ENCODE measurements around the gene BEST2.

DNA sequence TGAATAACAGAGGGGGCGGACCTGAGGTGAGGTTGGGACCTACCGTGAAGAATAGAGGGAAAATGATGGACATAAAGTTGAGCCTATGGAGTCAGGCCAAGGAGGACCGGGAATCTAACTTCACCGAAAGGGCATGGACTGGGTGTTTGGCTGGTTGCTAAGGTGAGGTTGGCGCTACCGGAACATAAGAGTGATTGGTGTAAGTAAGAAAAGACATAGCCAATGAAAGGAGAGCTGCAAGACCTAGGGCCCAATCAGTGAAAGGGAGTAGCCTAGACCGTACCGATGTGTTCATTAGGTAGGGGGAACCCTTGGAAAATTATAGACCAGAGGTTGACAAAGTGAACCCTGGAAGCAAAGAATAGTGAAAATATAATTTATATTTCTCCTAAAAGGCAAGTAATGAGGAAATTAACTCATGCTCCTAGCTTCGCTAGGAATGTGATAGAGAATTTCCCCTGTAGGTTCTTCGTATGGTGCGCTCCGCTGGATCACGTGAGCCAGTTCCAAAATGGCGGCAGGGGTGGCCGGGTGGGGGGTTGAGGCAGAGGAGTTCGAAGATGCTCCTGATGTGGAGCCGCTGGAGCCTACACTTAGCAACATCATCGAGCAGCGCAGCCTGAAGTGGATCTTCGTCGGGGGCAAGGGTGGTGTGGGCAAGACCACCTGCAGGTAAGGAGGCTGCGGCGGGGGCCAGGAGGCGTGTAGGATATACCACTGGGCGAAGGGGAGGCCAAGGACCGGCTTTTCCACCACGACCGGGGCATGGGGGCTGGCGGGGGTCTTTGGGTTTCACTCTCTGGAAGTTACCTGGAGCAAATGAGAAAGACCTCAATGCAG is 14.4 kb upstream of the BEST2 start, which contains the start of gene GET3:
- TF ChIP-seq CTCF (IDR thresholded peaks at IDR 0.05 in 2 of 3, conservative IDR thresholded peaks at IDR 0.05 in 1 of 3; ENCODE audit: borderline replicate concordance in 1 of 3, insufficient read depth in 1 of 3, low read depth in 2 of 3, low read length in 2 of 3), result no peak
- TF ChIP-seq, protein P1, sequence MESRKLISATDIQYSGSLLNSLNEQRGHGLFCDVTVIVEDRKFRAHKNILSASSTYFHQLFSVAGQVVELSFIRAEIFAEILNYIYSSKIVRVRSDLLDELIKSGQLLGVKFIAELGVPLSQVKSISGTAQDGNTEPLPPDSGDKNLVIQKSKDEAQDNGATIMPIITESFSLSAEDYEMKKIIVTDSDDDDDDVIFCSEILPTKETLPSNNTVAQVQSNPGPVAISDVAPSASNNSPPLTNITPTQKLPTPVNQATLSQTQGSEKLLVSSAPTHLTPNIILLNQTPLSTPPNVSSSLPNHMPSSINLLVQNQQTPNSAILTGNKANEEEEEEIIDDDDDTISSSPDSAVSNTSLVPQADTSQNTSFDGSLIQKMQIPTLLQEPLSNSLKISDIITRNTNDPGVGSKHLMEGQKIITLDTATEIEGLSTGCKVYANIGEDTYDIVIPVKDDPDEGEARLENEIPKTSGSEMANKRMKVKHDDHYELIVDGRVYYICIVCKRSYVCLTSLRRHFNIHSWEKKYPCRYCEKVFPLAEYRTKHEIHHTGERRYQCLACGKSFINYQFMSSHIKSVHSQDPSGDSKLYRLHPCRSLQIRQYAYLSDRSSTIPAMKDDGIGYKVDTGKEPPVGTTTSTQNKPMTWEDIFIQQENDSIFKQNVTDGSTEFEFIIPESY (IDR thresholded peaks at IDR 0.05; ENCODE audit: extremely low read depth, insufficient replicate concordance, low read length), result no peak
- no peak for TF ChIP-seq ZFX (IDR thresholded peaks at IDR 0.05)
- TF ChIP-seq, protein P2, sequence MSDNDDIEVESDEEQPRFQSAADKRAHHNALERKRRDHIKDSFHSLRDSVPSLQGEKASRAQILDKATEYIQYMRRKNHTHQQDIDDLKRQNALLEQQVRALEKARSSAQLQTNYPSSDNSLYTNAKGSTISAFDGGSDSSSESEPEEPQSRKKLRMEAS (IDR thresholded peaks at IDR 0.05), result peak; percentile 83
- TF ChIP-seq EGR1 (IDR thresholded peaks at IDR 0.05; ENCODE audit: low read depth), result no peak; the same call in 1 of the 2 replicates
- TF ChIP-seq POLR2A (IDR thresholded peaks at IDR 0.05; ENCODE audit: borderline replicate concordance, extremely low read depth, insufficient read depth, insufficient read length), result peak; percentile 81
- no peak for TF ChIP-seq EZH2 (IDR thresholded peaks at IDR 0.05)
- peak; percentile 61 for TF ChIP-seq JUND (IDR thresholded peaks at IDR 0.05)
- no peak for TF ChIP-seq CEBPB (IDR thresholded peaks at IDR 0.05; ENCODE audit: low read depth)
- TF ChIP-seq YY1 (IDR thresholded peaks at IDR 0.05; ENCODE audit: extremely low read depth, insufficient replicate concordance, low read depth, low read length), result peak; percentile 99

All from HCT116 (cell line).